ENCODE data around the gene BEND6.

- no peak for TF ChIP-seq CTCF (IDR thresholded peaks at IDR 0.05; ENCODE audit: low read depth, low read length, poor library complexity, severe bottlenecking)
- TF ChIP-seq EZH2phosphoT487 (IDR thresholded peaks at IDR 0.05; ENCODE audit: borderline replicate concordance, low read length) = no peak
These were observed 3.6 kb downstream of the BEND6 start for GRCh38 chr6:56958481-56958880.

All from DOHH2 (cell line).